ENCODE data around the gene CSRP2.

- no peak for TF ChIP-seq CTCF (optimal IDR thresholded peaks at IDR 0.05 in 1 of 3, IDR thresholded peaks at IDR 0.05 in 1 of 3, conservative IDR thresholded peaks at IDR 0.05 in 1 of 3; ENCODE audit: extremely low read depth in 1 of 3, insufficient read depth in 2 of 3, low read length in 3 of 3)
- TF ChIP-seq EZH2 (IDR thresholded peaks at IDR 0.05; ENCODE audit: low read length), result no peak
These were observed 10.0 kb upstream of the CSRP2 start for GRCh38 chr12:76888775-76889174.

All from keratinocyte (primary cell).